HCT116 (cell line): ENCODE results near the gene MAMLD1. TPM values are rescaled to one million over a fixed set of nuclear protein-coding genes. Genes with fewer than 3 reads are reported as not detected.

Experiments used
- ATAC-seq: fragments of 200-7000 bp; cut with Tn5 transposase; 2 replicates; pipeline ENCODE4 v1.9.1; 2020; ENCODE audit warnings: mild to moderate bottlenecking, moderate library complexity
- BruUV-seq: library from RNA; stranded (reverse); fragments of 400-500 nt; replicated peaks from 2 replicates; lab custom pipeline; 2021; lab: Mats Ljungman, UMichigan
- CTCF ChIA-PET: fragments of 300-600 bp; sonication (Branson Sonifier 250); formaldehyde crosslinking; loops from one replicate; lab custom pipeline; 2021; ENCODE audit warnings: antibody characterized with exemption; lab: Charles Lee
- POLR2A ChIA-PET: fragments of 300-600, 350-600 bp; sonication (Branson Sonifier 250); formaldehyde crosslinking; loops from one replicate; lab custom pipeline; 2021; ENCODE audit warnings: antibody characterized with exemption; lab: Charles Lee
- RAD21 ChIA-PET, 2 experiments: fragments of 300-600 bp; sonication (Branson Sonifier 250); formaldehyde crosslinking; loops; one replicate each; lab custom pipeline; 2023; ENCODE audit warnings: low total read pairs in 2 of 2; ENCODE audit not compliant: uncharacterized antibody in 2 of 2, unreplicated experiment in 2 of 2, low non-redundant PET in 1 of 2; lab: Charles Lee
- DNase-seq: peaks from one replicate; pipeline ENCODE4 v3.0.0-alpha.2; 2010; ENCODE audit warnings: low read depth, low spot score
- H2AFZ ChIP-seq: fragments of 200-600 bp; shearing (Covaris generic), sonication (generic); 2 replicates; pipeline ENCODE4 v1.6.1; 2017; ENCODE audit warnings: low read depth, mixed run types, mixed read lengths, antibody characterized with exemption, low read length; ENCODE audit not compliant: poor library complexity, severe bottlenecking
- H3K27ac ChIP-seq: 2 replicates; pipeline ENCODE4 v1.5.1; 2012; ENCODE audit warnings: low read depth, low read length
- H3K27me3 ChIP-seq: fragments of 200-600 bp; sonication (generic); 2 replicates; pipeline ENCODE4 v1.6.1; 2016; ENCODE audit warnings: mixed run types, low read length, mixed read lengths; ENCODE audit not compliant: insufficient read depth
- H3K36me3 ChIP-seq, 2 experiments: fragments of 200-500 bp in 1 of 2; fragments of 200-600 bp in 1 of 2; sonication (Bioruptor generic) in 1 of 2; sonication (generic) in 1 of 2; 2 replicates each; pipeline versions ENCODE4 v1.5.1 to v1.6.1; 2014 to 2016; ENCODE audit warnings: low read length in 2 of 2, inconsistent platforms in 1 of 2, mixed read lengths in 1 of 2, mixed run types in 1 of 2; ENCODE audit not compliant: insufficient read depth in 2 of 2, control insufficient read depth in 1 of 2
- H3K4me1 ChIP-seq, 2 experiments: fragments of 200-600 bp in 1 of 2; sonication (generic) in 1 of 2; 2 replicates each; pipeline versions ENCODE4 v1.5.1 to v1.6.1; 2012 to 2017; ENCODE audit warnings: low read length in 2 of 2, inconsistent platforms in 1 of 2, mild to moderate bottlenecking in 1 of 2, mixed read lengths in 1 of 2, mixed run types in 1 of 2, moderate library complexity in 1 of 2; ENCODE audit not compliant: insufficient read depth in 2 of 2, control insufficient read depth in 1 of 2
- H3K4me2 ChIP-seq: fragments of 200-600 bp; sonication (generic); 2 replicates; pipeline ENCODE4 v1.6.1; 2017; ENCODE audit warnings: mixed run types, low read length, mixed read lengths
- H3K4me3 ChIP-seq, 2 experiments: fragments of 200-600 bp in 1 of 2; sonication (generic) in 1 of 2; replicated peaks in 1 of 2; 2 replicates each; pipeline ENCODE4 v1.5.1; 2011 to 2016; ENCODE audit warnings: low read length in 2 of 2, control low read depth in 1 of 2, low read depth in 1 of 2, mild to moderate bottlenecking in 1 of 2, mixed read lengths in 1 of 2, mixed run types in 1 of 2
- H3K79me2 ChIP-seq: fragments of 200-600 bp; sonication (generic); 2 replicates; pipeline ENCODE4 v1.6.1; 2017; ENCODE audit warnings: mild to moderate bottlenecking, mixed run types, low read length, moderate library complexity, mixed read lengths; ENCODE audit not compliant: insufficient read depth
- H3K9ac ChIP-seq: fragments of 200-600 bp; sonication (generic); 2 replicates; pipeline ENCODE4 v1.6.1; 2016; ENCODE audit warnings: low read length, mixed read lengths
- H3K9me2 ChIP-seq: fragments of 200-600 bp; sonication (generic), shearing (Covaris generic); 2 replicates; pipeline ENCODE4 v1.6.1; 2017; ENCODE audit warnings: mixed run types, mild to moderate bottlenecking, moderate library complexity; ENCODE audit not compliant: insufficient read depth
- H3K9me3 ChIP-seq, 2 experiments: fragments of 200-500 bp in 1 of 2; fragments of 200-600 bp in 1 of 2; sonication (Bioruptor generic) in 1 of 2; sonication (generic) in 1 of 2; 2 replicates each; pipeline ENCODE4 v1.6.1; 2014 to 2017; ENCODE audit warnings: low read length in 2 of 2, mixed read lengths in 2 of 2, inconsistent platforms in 1 of 2, low read depth in 1 of 2, mild to moderate bottlenecking in 1 of 2, mixed run types in 1 of 2, moderate library complexity in 1 of 2; ENCODE audit not compliant: control insufficient read depth in 1 of 2, insufficient read depth in 1 of 2
- H4K20me1 ChIP-seq: fragments of 200-600 bp; sonication (generic), shearing (Covaris generic); 2 replicates; pipeline ENCODE4 v1.6.1; 2017; ENCODE audit warnings: mixed run types, mild to moderate bottlenecking, moderate library complexity; ENCODE audit not compliant: insufficient read depth
- RAD21 ChIP-seq: IDR thresholded peaks from 2 replicates; pipeline ENCODE4 v1.6.1; 2012; ENCODE audit warnings: low read depth, mild to moderate bottlenecking
- REST ChIP-seq: IDR thresholded peaks from 2 replicates; pipeline ENCODE4 v1.6.1; 2012; ENCODE audit warnings: low read depth
- SP1 ChIP-seq: IDR thresholded peaks from 2 replicates; pipeline ENCODE4 v1.6.1; 2012; ENCODE audit warnings: low read depth
- TCF7L2 ChIP-seq: IDR thresholded peaks from 2 replicates; pipeline ENCODE4 v1.7.0; 2011; ENCODE audit warnings: borderline replicate concordance, inconsistent platforms; ENCODE audit not compliant: insufficient read depth, insufficient read length; ENCODE audit errors: extremely low read depth
- ZBTB33 ChIP-seq: IDR thresholded peaks from 2 replicates; pipeline ENCODE4 v1.6.1; 2011; ENCODE audit warnings: mild to moderate bottlenecking, low read length, moderate library complexity; ENCODE audit not compliant: insufficient replicate concordance; ENCODE audit errors: extremely low read depth
- intact Hi-C: fragments of 100-400 bp; cut with micrococcal nuclease; formaldehyde crosslinking; loops from 2 replicates; pipeline ENCODE4 v1.10.0; 2022
- total RNA-seq: library from RNA; stranded (reverse); gene quantifications from one replicate; pipeline ENCODE4 v1.2.1, GENCODE V29; 2021; ENCODE audit not compliant: unreplicated experiment

MAMLD1 gene
- total RNA-seq, 1 experiment from 2014 or later: 3.6 TPM

- TF ChIP-seq REST (no peak), ZBTB33 (no peak), RAD21 (no peak), TCF7L2 (no peak)
These were observed 87.5 kb downstream of the MAMLD1 start (continued) for GRCh38 chrX:150450519-150451177.

- no peaks in the 10 kb centered on the region for H3K36me3 ChIP-seq
- ChIA-PET POLR2A (no interaction called here), RAD21 (no interaction called here), CTCF (no interaction called here)
- no peaks in the 10 kb centered on the region for H3K79me2 ChIP-seq
- H3K4me2 ChIP-seq: no peak overlapping the region
- no peak overlapping the region for H3K4me3 ChIP-seq
- TF ChIP-seq SP1 (no peak), REST (no peak)
- H2AFZ ChIP-seq: no peak overlapping the region
- ATAC-seq (no peak), DNase-seq (no peak)
- intact Hi-C loops: no loop called here
- H4K20me1 ChIP-seq: no peaks in the 10 kb centered on the region
- no peak overlapping the region for H3K9ac ChIP-seq
- no peak overlapping the region for H3K27ac ChIP-seq
- H3K4me1 ChIP-seq: peaks cover 0 to 7% of the 10 kb centered on the region in 2 experiments; a peak in 1 of 4 replicates
- BruUV-seq: no TSS peak
- no peaks in the 10 kb centered on the region for H3K27me3 ChIP-seq
- H3K9me3 ChIP-seq: no peaks in the 10 kb centered on the region
- H3K9me2 ChIP-seq: no peaks in the 10 kb centered on the region
These were observed 88.8 kb downstream of the MAMLD1 start for GRCh38 chrX:150451953-150452352.
